HG03135 (cell line): ENCODE data around the gene SLC4A5.

Experiments
- ATAC-seq: cut with Tn5 transposase; IDR thresholded peaks from one replicate; pipeline ENCODE4 v1.9.1; 2021; ENCODE audit warnings: mild to moderate bottlenecking, moderate library complexity; ENCODE audit not compliant: unreplicated experiment

The SLC4A5 gene

GRCh38 chr2:74275228-74275627 is 68.0 kb downstream of the SLC4A5 start:
- no peak for ATAC-seq

GRCh38 chr2:74269667-74270066 is 73.5 kb downstream of the SLC4A5 start:
- ATAC-seq, result no peak

- ATAC-seq, result no peak
Measured at GRCh38 chr2:74267068-74267467, 76.1 kb downstream of the SLC4A5 start.

- ATAC-seq, result no peak
Measured at GRCh38 chr2:74264281-74264680, 78.9 kb downstream of the SLC4A5 start.

DNA sequence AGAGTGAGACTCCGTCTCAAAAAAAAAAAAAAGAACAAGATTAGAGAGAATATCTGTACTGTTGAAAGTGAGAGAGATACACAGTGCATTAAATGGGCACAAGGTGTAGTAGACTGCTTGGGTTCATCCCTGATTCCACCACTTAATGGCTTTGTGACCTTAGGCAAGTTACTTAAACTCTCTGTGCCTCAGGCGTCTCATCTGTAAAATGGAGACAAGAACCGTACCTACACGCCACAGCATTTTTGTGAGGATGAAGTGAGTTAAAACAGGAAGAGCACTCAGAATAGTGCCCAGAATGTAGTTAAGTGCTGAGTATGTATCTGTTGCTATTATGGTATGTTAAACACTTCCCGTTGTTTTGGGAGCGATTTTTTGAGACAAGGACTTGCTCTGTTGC is 80.5 kb downstream of the SLC4A5 start:
- ATAC-seq, result no peak

- ATAC-seq, result no peak
Measured at GRCh38 chr2:74261204-74261864, 81.9 kb downstream of the SLC4A5 start.

DNA sequence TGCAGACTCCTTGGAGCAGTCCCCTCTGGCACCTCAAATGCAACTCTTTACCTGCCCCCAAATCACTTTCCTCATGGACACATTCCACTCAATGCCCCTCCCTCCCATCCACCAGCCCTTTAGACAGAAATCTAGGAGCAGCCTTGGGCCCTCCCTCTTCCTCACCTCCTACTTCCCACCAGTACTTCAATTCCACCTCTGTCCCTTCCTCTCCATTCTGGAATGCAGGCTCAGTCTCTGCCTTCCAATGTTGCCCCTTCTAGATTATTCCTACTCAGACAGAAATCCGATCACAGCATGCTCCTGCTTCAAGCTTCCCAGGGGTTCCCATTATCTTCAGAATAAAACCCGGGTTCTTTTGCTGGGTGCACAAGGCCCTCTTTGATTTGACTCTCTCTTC is 82.7 kb downstream of the SLC4A5 start:
- ATAC-seq, result no peak

- no peak for ATAC-seq
Measured at GRCh38 chr2:74259733-74260132, 83.5 kb downstream of the SLC4A5 start.

DNA sequence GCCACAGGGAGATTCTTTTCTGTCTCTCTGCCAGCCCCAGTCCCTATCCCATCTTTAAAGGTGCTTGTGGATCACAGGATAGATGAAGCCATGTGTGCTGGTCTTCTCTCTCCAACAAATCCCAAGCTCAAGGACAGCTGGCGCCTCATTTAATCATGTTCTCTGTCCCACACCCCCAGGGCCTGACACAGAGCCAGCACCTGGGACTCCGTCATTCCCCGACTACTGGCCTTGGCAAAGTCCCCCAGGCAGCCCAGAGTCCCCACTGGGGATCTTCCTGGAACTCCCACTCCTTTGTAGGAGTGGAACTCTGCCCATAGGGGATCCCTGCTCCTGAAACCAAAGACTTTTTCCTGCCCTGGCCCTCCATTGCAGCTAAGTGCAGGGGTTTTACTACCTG is 84.0 kb downstream of the SLC4A5 start:
- ATAC-seq, result no peak

DNA sequence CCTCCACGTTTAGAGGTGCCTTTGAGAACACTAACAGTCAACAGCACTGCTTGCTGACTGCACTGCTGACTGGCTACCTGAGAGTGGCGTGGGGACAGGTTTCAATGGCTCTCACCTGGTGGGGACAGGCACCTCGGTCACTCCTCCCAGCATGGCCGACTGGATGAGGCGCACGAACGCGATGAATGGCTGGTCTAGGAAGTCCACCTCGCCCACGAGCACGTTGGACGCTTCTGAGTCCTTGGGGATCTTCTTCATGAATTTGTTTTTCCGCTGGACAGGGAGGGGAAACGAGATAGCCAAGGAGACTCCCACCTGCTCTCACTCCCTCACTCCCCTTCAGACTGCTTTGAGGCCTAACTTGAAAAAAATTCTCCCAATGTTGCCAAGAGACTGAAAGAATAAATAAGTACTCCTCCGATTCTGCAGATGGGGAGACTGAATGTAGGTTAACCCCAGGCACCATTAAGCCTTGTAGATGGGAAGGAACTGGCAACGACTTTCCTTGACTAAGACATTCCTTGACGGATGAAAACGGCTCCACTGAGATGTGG is 87.5 kb downstream of the SLC4A5 start:
- ATAC-seq, result no peak

- no peak for ATAC-seq
Measured at GRCh38 chr2:74253971-74254310, 89.3 kb downstream of the SLC4A5 start.

DNA sequence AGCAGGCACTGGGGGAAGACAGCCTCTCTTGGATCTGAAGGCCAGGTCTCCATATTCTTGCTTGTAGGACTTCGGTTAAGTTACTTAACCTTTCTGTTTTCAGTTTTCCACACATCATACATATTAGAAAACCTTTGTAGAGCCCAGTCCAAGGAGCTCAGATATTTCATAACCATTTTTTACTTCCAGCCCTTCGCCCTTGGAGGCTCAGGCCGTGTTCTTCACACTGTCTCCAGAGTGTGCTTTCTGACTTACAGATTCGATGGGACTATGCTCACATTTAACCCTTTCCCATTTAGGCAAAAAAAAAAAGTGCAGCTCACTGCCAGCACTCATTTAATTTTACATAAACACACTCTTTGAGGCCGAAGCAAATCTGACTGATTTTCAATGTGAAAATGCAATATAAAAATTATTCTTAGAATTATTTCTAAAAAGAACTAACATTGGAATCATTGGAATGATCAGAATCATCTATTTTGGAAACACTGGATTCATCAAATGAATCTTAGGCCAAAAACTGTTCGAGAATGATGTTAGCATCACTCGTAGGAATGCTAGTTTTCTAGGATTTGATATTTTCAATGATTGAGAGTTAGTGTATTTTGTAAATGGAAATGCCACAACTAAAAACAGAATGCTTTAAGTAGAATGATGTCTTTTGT is 89.8 kb downstream of the SLC4A5 start:
- no peak for ATAC-seq

DNA sequence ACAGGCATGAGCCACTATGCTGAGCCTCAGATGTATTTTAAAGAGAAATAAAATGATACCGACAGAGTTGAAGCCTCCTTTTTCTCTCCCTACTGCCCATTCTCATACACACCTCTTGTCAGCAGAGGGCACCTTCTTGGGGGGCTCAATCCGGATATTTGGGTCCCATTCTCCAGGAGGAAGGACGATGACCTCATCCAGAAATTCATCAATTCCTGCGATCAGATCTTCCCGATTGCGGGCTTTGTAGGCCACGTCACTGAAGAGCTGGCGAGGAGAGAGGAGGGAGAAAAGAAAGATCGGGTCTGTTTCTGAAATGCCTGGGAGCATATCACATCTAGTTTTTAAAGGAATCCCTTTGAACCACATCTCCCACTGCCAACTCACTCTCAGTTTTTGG is 90.4 kb downstream of the SLC4A5 start:
- ATAC-seq, result no peak

DNA sequence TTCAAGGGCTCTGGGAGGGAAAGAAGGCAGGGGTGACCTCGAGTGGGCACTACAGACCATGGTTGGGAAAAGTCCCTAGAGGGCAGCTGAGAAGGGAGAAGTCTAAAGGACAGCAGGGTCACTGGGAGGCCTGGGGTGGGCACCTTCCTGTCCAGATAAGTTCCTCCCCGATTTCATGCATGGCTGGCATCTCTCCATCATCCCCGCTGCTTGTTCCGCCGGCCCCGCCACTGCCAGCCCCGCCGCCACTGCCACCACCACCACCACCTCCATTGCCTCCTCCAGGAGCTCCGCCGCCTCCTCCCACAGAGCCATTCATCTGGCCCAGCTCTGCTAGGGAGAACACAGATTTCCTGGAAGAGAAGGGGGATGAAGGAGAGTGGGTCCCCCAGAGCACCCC is 91.2 kb downstream of the SLC4A5 start:
- ATAC-seq, result no peak

GRCh38 chr2:74250189-74250631 is 93.0 kb downstream of the SLC4A5 start:
- ATAC-seq, result no peak

DNA sequence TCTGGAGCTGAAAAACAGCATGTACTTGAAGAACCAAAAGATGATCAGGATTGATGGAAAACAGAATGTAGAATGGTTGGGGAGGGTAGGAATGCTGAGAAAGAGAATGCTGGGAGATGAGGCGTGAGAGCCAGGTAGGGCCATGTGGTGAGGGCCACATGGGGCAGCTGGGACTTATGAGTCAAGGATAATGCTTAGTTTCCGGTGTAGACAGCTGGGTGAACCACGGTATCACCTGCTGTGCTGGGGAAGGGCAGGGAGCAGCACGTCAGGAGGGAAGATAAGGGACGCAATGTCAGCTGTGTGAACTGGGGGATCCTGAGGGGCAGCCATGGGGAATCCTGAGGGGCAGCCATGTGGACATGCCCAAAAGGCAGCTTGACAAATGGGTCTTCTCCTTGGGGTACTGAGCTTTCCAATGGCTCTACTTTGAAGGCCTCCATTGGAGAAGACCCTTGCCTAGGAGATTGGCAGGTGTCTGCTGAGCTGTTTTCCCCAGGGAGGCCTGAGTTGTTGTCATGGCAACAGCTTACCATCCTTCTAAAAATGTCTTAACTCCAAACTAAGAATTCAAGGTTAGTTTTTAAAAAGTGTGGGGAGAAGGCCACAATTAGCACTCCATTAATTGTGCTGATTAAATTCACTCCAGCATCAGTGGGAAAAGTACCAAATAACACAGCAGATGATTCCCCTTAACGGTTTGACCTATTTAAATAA is 93.7 kb downstream of the SLC4A5 start:
- ATAC-seq, result no peak

DNA sequence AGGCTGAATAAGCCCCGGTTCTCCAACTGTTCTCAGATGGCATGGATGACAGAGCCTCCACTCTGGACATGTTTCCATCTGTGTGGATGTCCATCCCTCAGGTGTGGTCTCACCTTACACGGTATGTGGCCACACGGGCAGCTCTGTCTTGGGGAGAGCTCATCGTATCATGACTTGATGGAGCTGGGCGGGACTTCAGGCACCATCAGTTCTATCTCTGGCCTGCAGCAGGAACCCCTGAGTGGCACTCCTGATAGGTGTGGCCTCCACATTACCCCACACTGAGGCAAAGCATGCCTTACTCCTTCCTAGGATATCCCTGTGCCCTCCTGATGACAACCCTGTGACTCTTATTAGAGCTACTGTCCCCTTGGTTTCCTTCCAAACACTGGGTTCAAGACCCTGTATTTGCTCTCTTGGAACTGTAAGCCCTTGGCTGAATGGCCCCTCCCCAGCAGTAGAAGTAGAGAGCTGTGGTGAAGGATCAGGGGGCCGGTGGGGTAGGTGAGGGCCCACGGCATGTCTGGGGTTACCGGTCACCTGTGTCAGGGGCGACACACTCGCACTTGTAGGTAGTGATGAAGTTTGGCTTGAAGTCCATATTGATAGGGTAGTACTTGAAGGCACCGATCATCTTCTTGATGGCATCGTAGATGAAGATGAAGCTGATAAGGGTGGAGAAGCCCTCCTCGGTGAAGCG is 96.6 kb downstream of the SLC4A5 start:
- ATAC-seq, result no peak

GRCh38 chr2:74244286-74244685 is 98.9 kb downstream of the SLC4A5 start:
- ATAC-seq, result no peak

- no peak for ATAC-seq
Measured at GRCh38 chr2:74242354-74243071, 100.7 kb downstream of the SLC4A5 start.

DNA sequence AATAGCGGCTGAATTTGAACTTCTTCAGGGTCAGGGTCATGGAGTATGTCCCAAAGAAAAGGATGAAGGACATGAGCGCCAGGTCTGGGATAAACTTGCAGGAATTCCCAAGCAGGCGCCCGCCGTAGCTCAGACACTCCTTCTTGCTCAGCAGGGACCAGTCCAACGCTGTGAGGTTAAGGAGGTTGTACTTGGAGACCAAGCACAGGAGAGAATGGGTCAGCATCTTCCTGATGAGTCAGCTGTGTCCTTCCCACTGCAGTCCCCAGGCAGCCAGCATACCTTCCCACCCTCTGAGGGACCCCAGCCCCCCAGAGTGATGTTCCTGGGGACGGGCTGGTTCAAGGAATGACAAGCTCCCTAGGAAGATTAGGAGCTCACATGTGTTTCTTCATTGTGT is 103.9 kb downstream of the SLC4A5 start:
- ATAC-seq, result no peak

DNA sequence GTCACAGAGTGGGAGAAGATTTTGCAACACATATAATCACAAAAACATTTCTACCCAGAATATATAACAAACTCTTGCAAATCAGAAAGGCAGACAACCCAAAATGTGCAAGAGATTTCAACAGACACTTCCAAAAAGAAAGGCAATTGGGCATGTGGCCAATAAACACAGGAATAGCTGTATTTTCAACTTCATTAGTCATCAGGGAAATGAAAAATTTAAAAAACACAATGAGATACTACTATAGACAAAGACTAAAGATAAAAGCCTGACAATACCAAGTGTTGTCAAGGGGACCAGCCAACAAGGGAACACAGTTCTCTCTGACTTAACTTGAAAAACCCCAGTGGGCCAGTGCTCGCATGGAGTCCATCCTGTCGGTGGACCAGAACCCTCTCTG is 104.3 kb downstream of the SLC4A5 start:
- no peak for ATAC-seq
